B cell (primary cell): ENCODE measurements around the gene RASGRP3.

Source experiments
- EZH2 ChIP-seq: IDR thresholded peaks from 2 replicates; pipeline ENCODE4 v1.6.1; 2012; ENCODE audit warnings: borderline replicate concordance, low read depth, mild to moderate bottlenecking, moderate library complexity, low read length; ENCODE audit not compliant: insufficient read depth, poor library complexity, severe bottlenecking
- TF ChIP-seq, protein P1 (sequence below): fragments of 200-600 bp; IDR thresholded peaks from one replicate; pipeline ENCODE4 v1.8.0; 2022; ENCODE audit warnings: antibody characterized with exemption, mild to moderate bottlenecking

DNA sequence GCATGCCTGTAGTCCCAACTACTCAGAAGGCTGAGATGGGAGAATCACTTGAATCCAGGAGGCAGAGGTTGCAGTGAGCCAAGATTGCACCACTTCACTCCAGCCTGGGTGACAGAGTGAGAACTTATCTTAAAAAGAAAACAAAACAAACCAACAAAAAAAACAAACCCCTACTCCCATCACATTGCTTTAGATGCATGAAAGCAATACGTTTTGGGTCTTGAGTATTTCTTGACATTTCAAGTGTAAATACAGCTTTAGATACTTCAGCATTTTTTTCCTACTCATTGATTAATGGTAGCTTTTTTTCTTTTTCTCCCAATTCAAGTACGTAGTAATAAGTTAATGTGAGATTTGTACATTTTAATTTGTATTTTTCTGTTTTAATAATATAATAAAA lies 20.3 kb downstream of the RASGRP3 start:
- TF ChIP-seq, protein P1, sequence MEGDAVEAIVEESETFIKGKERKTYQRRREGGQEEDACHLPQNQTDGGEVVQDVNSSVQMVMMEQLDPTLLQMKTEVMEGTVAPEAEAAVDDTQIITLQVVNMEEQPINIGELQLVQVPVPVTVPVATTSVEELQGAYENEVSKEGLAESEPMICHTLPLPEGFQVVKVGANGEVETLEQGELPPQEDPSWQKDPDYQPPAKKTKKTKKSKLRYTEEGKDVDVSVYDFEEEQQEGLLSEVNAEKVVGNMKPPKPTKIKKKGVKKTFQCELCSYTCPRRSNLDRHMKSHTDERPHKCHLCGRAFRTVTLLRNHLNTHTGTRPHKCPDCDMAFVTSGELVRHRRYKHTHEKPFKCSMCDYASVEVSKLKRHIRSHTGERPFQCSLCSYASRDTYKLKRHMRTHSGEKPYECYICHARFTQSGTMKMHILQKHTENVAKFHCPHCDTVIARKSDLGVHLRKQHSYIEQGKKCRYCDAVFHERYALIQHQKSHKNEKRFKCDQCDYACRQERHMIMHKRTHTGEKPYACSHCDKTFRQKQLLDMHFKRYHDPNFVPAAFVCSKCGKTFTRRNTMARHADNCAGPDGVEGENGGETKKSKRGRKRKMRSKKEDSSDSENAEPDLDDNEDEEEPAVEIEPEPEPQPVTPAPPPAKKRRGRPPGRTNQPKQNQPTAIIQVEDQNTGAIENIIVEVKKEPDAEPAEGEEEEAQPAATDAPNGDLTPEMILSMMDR = no peak
- TF ChIP-seq EZH2 = no peak
